B cell (primary cell): ENCODE data around the gene BEX3.

Experiments
- CTCF ChIP-seq: fragments of 200-600 bp; IDR thresholded peaks from one replicate; pipeline ENCODE4 v1.8.0; 2022; ENCODE audit warnings: antibody characterized with exemption, mild to moderate bottlenecking
- EZH2 ChIP-seq: IDR thresholded peaks from 2 replicates; pipeline ENCODE4 v1.6.1; 2012; ENCODE audit warnings: borderline replicate concordance, low read depth, mild to moderate bottlenecking, moderate library complexity, low read length; ENCODE audit not compliant: insufficient read depth, poor library complexity, severe bottlenecking

- TF ChIP-seq CTCF (no peak), EZH2 (no peak)
Observed at GRCh38 chrX:103417370-103417769, 41.0 kb downstream of the BEX3 start.
